Stimulated activated naive CD8-positive, alpha-beta T cell treated with anti-CD3 and anti-CD28 coated beads, Interleukin-15, Interleukin-2, amounts not matched to agents 100 U/mL and 50 U/mL, for 24 hours (primary cell): ENCODE measurements around the gene DCT.

Experiments used
- ATAC-seq: fragments of 150-1000 bp; cut with Tn5 transposase; one replicate; pipeline ENCODE4 v1.10.0; 2021
- DNase-seq: peaks from one replicate; pipeline ENCODE4 v3.0.0; 2021

Gene DCT

DNA sequence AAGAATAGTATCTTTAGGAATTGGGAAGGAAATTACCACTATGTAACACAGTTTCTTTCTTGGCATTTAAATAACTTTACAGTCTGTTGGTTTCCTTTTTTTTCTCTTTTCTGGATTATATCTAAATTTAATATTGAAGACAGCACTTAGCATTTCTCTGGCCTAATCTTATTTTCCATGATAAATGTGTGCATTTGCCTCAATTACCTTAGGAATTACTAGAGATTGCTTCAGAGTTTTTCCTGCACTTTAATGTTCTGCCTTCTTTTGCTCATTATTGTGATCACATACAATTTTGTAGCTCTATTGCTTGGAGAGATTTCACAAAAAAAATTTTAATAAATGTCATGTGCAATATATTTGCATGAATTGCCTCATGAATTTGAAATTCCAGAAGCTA is 25.1 kb downstream of the DCT start:
- DNase-seq (no peak), ATAC-seq (no peak)

- no peak for ATAC-seq
- DNase-seq, result no peak
These were observed 34.7 kb downstream of the DCT start for GRCh38 chr13:94444826-94445225.

GRCh38 chr13:94435604-94436226 is 43.8 kb downstream of the DCT start:
- ATAC-seq (peak; percentile 28), DNase-seq (no peak)

DNA sequence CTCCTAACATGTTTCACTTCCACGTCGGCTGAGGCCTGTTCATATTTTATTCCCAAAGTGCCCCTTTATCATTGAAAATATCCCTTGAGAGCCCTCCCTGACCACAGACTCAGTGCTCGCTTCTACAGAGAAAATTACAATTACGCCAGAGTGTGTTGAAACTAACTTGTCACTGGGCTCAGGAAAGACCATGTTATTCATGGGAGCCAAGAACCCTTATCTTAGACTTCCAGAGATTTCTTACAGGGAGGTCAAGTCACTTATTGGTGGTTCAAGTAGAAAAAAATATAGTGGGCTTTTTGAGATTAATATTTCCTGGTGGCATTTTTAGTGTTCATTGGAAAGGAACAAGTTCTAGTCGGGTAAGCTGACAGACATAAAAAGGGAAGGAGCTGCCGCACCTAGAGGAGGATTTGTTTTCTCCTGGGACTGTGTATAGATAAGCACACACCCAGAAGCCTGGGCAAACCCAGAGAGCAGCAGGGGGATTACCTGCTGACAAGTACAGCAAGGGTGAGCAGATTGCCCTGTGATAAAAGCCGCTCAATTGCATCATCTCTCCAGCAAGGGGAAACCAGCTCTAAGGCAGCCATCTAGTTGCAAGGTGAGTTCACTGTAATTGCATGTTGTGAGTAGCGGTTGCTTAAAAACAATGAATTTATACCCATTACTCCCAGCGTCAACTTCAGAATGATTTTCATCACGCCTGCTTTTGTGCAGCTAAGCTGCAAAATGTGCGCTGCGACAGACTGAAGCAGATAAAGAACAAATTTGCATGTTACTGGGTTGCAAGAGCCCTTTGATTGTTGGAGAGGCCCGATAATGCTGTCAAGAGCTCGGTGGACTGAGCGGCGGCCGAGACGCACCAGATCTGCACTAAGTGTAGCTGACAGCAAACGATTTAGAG is 46.2 kb downstream of the DCT start:
- DNase-seq (peak; percentile 33), ATAC-seq (peak; percentile 90)

DNA sequence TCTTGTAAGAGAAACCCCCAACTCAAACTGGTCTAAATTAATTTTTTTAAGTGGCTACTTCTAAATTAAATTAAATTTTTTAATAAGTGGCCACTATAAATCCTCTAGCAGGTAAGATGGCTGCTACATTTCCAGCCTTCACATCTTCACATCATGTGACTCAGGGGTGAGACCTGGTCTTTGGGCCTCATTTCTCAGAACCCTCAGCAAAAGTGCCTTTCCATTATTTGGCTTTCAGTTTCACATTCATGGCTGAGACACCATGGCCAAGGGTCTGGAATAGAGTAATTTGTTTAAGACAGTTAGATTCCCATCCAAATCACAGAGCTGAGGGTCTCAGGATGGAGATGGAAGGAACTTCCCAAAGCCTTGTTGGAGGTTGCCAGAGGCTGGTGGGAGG is 47.5 kb downstream of the DCT start:
- peak; percentile 58 for ATAC-seq
- DNase-seq, result no peak

DNA sequence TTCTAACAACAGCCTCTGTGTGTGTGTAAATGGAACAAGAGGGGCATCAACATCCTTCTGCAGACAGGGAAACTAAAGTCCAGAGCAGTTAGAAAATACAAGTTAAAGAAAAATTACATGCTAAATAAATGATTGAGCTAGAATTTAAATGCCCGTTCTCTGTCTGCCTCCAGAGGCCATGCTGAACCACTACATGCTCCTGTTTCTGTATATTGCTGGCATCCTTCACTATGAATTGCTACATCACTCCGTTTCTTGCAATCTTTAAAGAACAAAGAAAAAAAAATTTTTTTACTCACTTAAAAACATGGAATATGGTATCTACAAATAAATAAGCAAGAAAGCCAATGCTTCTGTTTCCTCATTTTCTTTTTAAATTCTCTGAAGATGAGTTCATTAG is 47.9 kb downstream of the DCT start:
- DNase-seq, result no peak
- no peak for ATAC-seq

GRCh38 chr13:94427313-94427953 is 52.0 kb downstream of the DCT start:
- ATAC-seq (no peak), DNase-seq (no peak)

- ATAC-seq, result no peak
- no peak for DNase-seq
These were observed 59.6 kb downstream of the DCT start for GRCh38 chr13:94419925-94420305.

DNA sequence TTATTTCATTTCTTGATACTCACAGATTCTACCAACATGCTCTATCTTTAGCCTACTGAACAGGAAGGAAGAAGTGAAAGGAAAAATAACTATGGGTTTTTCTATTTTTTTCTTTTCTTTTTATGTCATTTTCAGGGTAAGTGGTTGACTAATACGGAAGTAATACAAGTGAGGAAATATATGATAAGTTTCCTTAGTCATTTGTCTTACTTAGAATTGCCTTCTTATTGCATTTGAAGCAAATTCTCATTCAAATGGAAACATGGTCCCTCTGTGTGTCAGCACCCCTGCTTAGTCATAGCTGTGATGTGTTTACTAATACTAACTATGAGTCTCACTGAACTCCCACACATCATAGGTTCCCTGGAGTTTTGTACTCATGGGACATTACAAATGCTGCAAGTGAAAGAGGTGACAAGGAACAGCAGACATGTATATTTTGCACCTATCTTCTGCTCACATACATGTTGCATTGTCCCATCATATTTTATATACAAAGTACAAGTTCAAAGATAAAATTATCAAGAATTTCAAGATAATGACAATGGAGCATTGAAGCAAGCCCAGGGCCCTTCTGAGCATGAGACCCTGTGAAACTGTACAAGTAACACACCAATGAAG is 60.1 kb downstream of the DCT start:
- ATAC-seq (peak; percentile 94), DNase-seq (peak; percentile 28)

- ATAC-seq (no peak), DNase-seq (no peak)
These were observed 62.2 kb downstream of the DCT start for GRCh38 chr13:94417294-94417693.

DNA sequence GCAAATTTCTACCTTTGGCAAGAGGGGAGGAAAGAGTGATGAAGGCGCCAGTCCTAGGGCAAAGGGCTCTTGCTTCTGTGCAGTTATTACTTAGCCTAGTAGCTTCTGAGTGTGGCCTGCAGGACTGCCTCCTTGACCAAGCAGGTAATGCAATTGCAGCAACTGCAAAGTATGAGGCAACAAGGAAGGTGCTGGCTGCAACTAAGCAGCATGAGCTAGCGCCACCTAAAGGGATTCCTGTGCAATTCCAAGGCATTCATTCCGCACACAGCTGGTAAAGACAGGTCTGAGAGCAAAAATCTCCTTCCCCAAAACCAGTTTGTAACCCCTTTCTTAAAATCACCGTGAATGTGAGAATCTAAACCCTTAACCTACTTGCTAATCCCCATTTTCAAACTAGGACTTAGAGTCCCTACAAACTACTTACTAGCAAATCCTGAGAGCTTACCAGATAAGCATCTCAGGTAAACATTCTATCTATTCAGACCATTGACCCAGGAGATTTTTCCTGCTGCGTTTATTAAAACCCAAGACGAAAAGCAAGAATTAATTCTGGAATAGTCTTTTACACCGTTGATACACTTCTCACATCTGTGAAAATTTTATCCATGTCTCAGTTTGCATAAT is 62.9 kb downstream of the DCT start:
- ATAC-seq (no peak), DNase-seq (no peak)

DNA sequence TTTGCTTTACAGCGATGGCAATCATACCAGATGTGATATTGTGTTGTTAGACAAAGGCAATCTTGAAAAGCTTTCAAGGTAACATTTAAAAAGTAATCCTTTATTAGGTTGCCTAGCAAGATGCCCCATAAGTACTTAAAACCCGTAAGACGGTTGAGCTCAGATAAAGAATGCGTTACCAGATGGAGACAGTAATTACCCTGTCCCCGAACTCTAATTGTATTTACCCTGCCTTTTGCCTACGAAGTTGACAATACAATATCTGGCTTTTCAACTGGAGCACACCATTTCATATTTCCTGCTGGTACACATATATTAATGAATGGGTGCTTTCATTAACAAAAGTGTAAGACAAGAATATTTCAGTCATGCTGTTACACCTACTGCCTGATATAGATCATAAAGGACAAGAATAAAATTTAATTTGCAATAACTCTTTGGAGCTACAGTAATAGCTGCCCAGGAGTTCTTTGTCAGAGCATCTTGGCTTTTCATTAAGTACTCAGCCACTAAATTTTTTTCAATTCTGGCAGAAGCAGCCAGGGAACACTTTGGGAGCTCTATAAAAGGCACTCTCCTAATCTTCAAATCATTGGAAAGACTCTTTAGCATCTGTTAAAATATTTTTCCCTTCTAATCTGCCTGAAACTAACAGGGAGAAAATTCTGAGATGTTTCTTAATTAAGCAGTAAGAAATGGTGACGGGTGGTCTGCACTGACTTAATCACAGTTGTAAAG is 63.8 kb downstream of the DCT start:
- ATAC-seq, result no peak
- DNase-seq, result no peak

GRCh38 chr13:94414708-94415107 is 64.8 kb downstream of the DCT start:
- DNase-seq, result no peak
- no peak for ATAC-seq

- DNase-seq, result no peak
These were observed 65.3 kb downstream of the DCT start for GRCh38 chr13:94414141-94414540.

DNA sequence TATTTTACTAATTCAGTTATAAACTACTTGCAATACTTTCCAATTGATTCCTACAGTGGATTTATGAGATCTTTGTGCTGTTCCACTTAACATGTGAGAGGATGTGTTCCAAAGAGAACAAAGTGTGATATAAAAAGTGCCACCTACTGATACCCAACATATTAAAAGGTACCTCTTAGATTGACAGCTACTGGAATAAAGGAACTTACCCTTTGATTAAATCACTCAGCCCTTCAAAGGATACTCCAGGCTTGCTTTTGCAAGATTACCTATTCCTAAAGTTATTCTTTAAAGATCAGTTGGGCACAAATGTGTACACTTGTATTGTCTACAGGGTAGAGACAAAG is 65.9 kb downstream of the DCT start:
- DNase-seq (no peak), ATAC-seq (no peak)

More at GRCh38 chr13:94414141-94414540, 65.3 kb downstream of the DCT start:
- no peak for ATAC-seq

DNA sequence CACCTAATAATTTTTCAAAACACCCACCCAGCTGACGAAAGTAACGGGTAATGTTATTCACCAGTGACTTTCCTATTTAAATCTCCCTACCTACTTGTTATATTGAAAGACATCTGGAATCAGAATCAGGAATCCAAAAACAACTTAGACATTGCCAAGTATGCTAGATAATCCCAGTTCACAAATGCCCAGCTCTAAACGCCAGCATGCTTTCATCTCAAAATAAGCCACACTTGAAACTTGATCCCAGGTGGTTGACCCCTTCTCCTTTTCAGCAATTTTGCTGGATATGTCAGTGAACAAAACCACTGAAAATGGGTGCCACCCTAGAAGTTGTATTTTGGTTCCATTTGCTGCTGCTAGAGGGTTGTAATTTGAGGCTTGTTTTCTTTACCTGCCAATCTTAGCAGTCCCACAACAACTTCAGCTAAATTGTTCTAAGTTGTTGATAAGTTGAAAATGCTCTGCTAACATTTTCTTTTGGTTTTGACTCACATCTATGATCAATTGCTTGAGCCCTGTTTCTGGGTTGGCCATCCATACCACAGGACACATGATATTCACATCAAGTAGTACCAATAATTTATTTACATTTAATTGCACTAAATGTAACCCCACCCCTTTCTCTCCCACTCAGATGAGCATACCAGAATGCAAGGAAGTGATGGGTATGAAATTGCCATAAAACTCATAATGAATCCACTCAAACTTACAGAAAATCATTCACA is 66.4 kb downstream of the DCT start:
- ATAC-seq, result no peak
- no peak for DNase-seq

- DNase-seq (no peak), ATAC-seq (peak; percentile 92)
These were observed 67.7 kb downstream of the DCT start for GRCh38 chr13:94411747-94412146.

- ATAC-seq (no peak), DNase-seq (no peak)
These were observed 71.0 kb downstream of the DCT start for GRCh38 chr13:94408314-94409036.

DNA sequence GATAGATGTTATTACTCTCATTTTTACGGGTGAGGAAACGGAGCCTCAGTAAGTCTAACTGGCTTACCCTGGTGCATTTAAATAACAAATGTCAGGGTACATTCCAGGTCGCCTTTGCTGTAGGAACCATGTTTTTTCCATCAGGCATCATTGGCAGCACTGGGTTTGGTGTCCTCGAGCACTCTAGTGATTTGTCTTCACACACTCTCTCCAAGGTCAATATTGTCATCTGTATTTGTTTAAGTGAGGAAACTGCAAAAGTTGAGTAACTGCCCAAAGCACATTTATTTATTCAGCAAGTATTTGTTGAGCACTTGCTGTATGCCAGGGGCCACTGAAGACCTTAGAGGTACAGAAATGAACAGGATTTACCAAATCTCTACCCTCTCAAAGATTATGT is 78.6 kb downstream of the DCT start:
- DNase-seq (no peak), ATAC-seq (no peak)

DNA sequence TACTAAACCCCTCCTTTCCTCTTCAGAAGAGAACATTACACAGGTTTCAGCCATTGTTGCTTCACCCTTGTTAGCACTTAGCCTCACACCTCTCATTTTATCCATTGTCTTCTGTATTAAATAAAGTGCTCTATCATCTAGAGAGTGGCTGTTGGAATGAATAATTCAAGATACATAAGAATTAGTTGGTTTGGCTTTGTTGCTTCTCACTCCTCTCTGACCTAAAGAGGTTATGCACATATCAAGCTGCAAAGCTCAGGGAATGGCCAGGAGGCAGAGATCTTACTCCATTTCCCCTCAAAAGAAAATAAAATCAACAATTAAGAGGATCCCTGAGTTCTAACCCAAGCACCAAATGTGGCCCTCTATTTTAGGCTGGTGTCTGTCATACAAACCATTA is 79.7 kb downstream of the DCT start:
- ATAC-seq (no peak), DNase-seq (no peak)
